HepG2 (cell line): ENCODE data around the gene LMOD2. TPM values are rescaled to one million over a fixed set of nuclear protein-coding genes. Genes with fewer than 3 reads are reported as not detected.

Experiments used
- RERE ChIP-seq: IDR thresholded peaks from 2 replicates; pipeline ENCODE4 v1.6.1; 2016; ENCODE audit warnings: low read depth, missing genetic modification reagents, missing compliant biosample characterization
- YEATS2 ChIP-seq: sonication (generic); formaldehyde crosslinking; IDR thresholded peaks from 2 replicates; pipeline ENCODE4 v1.4.0; 2020; ENCODE audit warnings: missing genetic modification reagents, borderline replicate concordance
- polyA plus RNA-seq, 8 experiments: library from polyadenylated mRNA; depleted of rRNA in 3 of 8; stranded (reverse) in 7 of 8; unstranded in 1 of 8; fragments of >200 nt; fragmentation: Illumina TruSeq in 4 of 8; extraction: Trizol in 4 of 8; gene quantifications; 2 replicates each; pipeline versions ENCODE4 v1.2.1 to v1.2.3, GENCODE V29; 2011 to 2016; ENCODE audit warnings: low read depth in 4 of 8, missing spikeins in 1 of 8, mixed read lengths in 1 of 8; ENCODE audit not compliant: insufficient read depth in 1 of 8
- total RNA-seq, 5 experiments: library from RNA; depleted of rRNA; stranded (reverse); fragments of >200 nt; fragmentation: Illumina TruSeq; extraction: Trizol; gene quantifications; 2 replicates each; pipeline ENCODE4 v1.2.3, GENCODE V29; 2016; ENCODE audit warnings: low read depth in 1 of 5

LMOD2 gene
- total and polyA plus RNA-seq, 2 of the 13 experiments (the other 11 are each of a cell fraction or from before 2014, with no cell fraction given), result not detected

GRCh38 chr7:123712619-123713018, 57.0 kb downstream of the LMOD2 start (continued):
- no peak for TF ChIP-seq RERE
- TF ChIP-seq YEATS2, result no peak

Other genes with a start within 250 kb of the LMOD2 start
- 0.07 and 0.31 TPM in 2 replicates for gene IQUB, start 121.3 kb upstream of the LMOD2 start, total RNA-seq (2016; rRNA removed; fragmentation: Illumina TruSeq; extraction: Trizol)
- 0.10 TPM in 1 of 2 replicates, not detected in the other for gene IQUB, start 121.3 kb upstream of the LMOD2 start, polyA plus RNA-seq (2011; rRNA removed)
- 55.9 and 79.6 TPM in 2 replicates for gene NDUFA5, start 98.0 kb upstream of the LMOD2 start, total RNA-seq (2016; rRNA removed; fragmentation: Illumina TruSeq; extraction: Trizol)
- 10.7 and 16.9 TPM in 2 replicates for gene NDUFA5, start 98.0 kb upstream of the LMOD2 start, polyA plus RNA-seq (2011; rRNA removed)
- not detected in 2 replicates for gene ASB15, start 54.0 kb upstream of the LMOD2 start, total RNA-seq (2016; rRNA removed; fragmentation: Illumina TruSeq; extraction: Trizol)
- not detected in 2 replicates for gene ASB15, start 54.0 kb upstream of the LMOD2 start, polyA plus RNA-seq (2011; rRNA removed)
- gene WASL, start 93.1 kb downstream of the LMOD2 start, total RNA-seq (2016; rRNA removed; fragmentation: Illumina TruSeq; extraction: Trizol), result 12.8 and 18.7 TPM in 2 replicates
- 7.4 and 7.9 TPM in 2 replicates for gene WASL, start 93.1 kb downstream of the LMOD2 start, polyA plus RNA-seq (2011; rRNA removed)
- not detected in 2 replicates for gene HYAL4, start 189.3 kb downstream of the LMOD2 start, total RNA-seq (2016; rRNA removed; fragmentation: Illumina TruSeq; extraction: Trizol)
- gene HYAL4, start 189.3 kb downstream of the LMOD2 start, polyA plus RNA-seq (2011; rRNA removed), result not detected in 2 replicates